Glutamatergic neuron (in vitro differentiated cells): ENCODE data around the gene CHRNB1. TPM values are rescaled to one million over a fixed set of nuclear protein-coding genes. Genes with fewer than 3 reads are reported as not detected.

Experiments used
- DNase-seq: peaks from one replicate; pipeline ENCODE4 v3.0.0; 2022
- H3K27ac Mint-ChIP-seq: one replicate; pipeline ENCODE4 v1.8.0; 2020; ENCODE audit warnings: mild to moderate bottlenecking, mixed read lengths, inconsistent platforms; ENCODE audit not compliant: unreplicated experiment
- H3K27me3 Mint-ChIP-seq: one replicate; pipeline ENCODE4 v1.8.0; 2020; ENCODE audit warnings: mild to moderate bottlenecking, moderate library complexity, mixed read lengths, inconsistent platforms; ENCODE audit not compliant: unreplicated experiment
- H3K36me3 Mint-ChIP-seq: one replicate; pipeline ENCODE4 v1.8.0; 2020; ENCODE audit warnings: mild to moderate bottlenecking, mixed read lengths, inconsistent platforms; ENCODE audit not compliant: unreplicated experiment
- H3K4me1 Mint-ChIP-seq: one replicate; pipeline ENCODE4 v1.8.0; 2020; ENCODE audit warnings: mild to moderate bottlenecking, low read depth, mixed read lengths, inconsistent platforms; ENCODE audit not compliant: unreplicated experiment
- H3K4me3 Mint-ChIP-seq: one replicate; pipeline ENCODE4 v1.8.0; 2020; ENCODE audit warnings: mild to moderate bottlenecking, mixed read lengths, inconsistent platforms; ENCODE audit not compliant: unreplicated experiment
- H3K9me3 Mint-ChIP-seq: one replicate; pipeline ENCODE4 v1.8.0; 2020; ENCODE audit warnings: mild to moderate bottlenecking, moderate library complexity, mixed read lengths, inconsistent platforms; ENCODE audit not compliant: unreplicated experiment
- CTCF ChIP-seq: fragments of 200-600 bp; sonication (generic); IDR thresholded peaks from one replicate; pipeline ENCODE4 v1.5.0; 2021; ENCODE audit not compliant: partially characterized antibody, unreplicated experiment
- total RNA-seq: library from RNA; stranded (reverse); fragmentation: NEBNext Ultra II Directional; extraction: Animal tissue kit (Norgen Biotek cat#: 25700); gene quantifications from one replicate; pipeline ENCODE4 v1.2.1, GENCODE V29; 2021; ENCODE audit not compliant: unreplicated experiment

The CHRNB1 gene
- total RNA-seq, 1 donor from 2014 or later: 16.4 TPM

GRCh38 chr17:7460850-7461660 lies 16.2 kb downstream of the CHRNB1 start:
- no peak for DNase-seq
- Mint-ChIP-seq H3K36me3 (peaks cover 4% of the 10 kb centered on the region), H3K4me3 (peak overlapping the region; percentile 22), H3K27ac (no peak overlapping the region), H3K27me3 (peaks cover 2% of the 10 kb centered on the region), H3K4me1 (peaks cover 6% of the 10 kb centered on the region), H3K9me3 (peaks cover 11% of the 10 kb centered on the region)
- TF ChIP-seq CTCF: no peak

- peaks cover 7% of the 10 kb centered on the region for H3K27me3 Mint-ChIP-seq
- no peak overlapping the region for H3K4me3 Mint-ChIP-seq
- H3K4me1 Mint-ChIP-seq: peaks cover 5% of the 10 kb centered on the region
- H3K27ac Mint-ChIP-seq: no peak overlapping the region
- peaks cover 8% of the 10 kb centered on the region for H3K9me3 Mint-ChIP-seq
- no peak for DNase-seq
- TF ChIP-seq CTCF: no peak
- peaks cover 4% of the 10 kb centered on the region for H3K36me3 Mint-ChIP-seq
Measured at GRCh38 chr17:7462474-7463371, 17.9 kb downstream of the CHRNB1 start.

- no peak overlapping the region for H3K4me3 Mint-ChIP-seq
- H3K9me3 Mint-ChIP-seq: peaks cover 8% of the 10 kb centered on the region
- peaks cover 5% of the 10 kb centered on the region for H3K4me1 Mint-ChIP-seq
- no peak for TF ChIP-seq CTCF
- H3K36me3 Mint-ChIP-seq: peaks cover 4% of the 10 kb centered on the region
- H3K27me3 Mint-ChIP-seq: peaks cover 7% of the 10 kb centered on the region
- DNase-seq: no peak
- no peak overlapping the region for H3K27ac Mint-ChIP-seq
Measured at GRCh38 chr17:7463372-7463846, 18.5 kb downstream of the CHRNB1 start.

- Mint-ChIP-seq H3K36me3 (peaks cover 4% of the 10 kb centered on the region), H3K4me1 (peaks cover 5% of the 10 kb centered on the region), H3K27me3 (peaks cover 7% of the 10 kb centered on the region), H3K9me3 (peaks cover 8% of the 10 kb centered on the region), H3K27ac (no peak overlapping the region), H3K4me3 (no peak overlapping the region)
- no peak for TF ChIP-seq CTCF
- DNase-seq: no peak
Measured at GRCh38 chr17:7464081-7464480, 19.2 kb downstream of the CHRNB1 start.
